Measurements from ENCODE around the gene ZNF888. TPM values are rescaled to one million over a fixed set of nuclear protein-coding genes. Genes with fewer than 3 reads are reported as not detected.
"Not testable (repeated sequence)": the region's sequence is repeated elsewhere in the genome, so short reads cannot be mapped to it uniquely, and the experiment has no call there.

The ZNF888 gene
- total RNA-seq, 6 donors from 2014 or later = 3.2 to 13.6 (median 6.9) TPM

DNA sequence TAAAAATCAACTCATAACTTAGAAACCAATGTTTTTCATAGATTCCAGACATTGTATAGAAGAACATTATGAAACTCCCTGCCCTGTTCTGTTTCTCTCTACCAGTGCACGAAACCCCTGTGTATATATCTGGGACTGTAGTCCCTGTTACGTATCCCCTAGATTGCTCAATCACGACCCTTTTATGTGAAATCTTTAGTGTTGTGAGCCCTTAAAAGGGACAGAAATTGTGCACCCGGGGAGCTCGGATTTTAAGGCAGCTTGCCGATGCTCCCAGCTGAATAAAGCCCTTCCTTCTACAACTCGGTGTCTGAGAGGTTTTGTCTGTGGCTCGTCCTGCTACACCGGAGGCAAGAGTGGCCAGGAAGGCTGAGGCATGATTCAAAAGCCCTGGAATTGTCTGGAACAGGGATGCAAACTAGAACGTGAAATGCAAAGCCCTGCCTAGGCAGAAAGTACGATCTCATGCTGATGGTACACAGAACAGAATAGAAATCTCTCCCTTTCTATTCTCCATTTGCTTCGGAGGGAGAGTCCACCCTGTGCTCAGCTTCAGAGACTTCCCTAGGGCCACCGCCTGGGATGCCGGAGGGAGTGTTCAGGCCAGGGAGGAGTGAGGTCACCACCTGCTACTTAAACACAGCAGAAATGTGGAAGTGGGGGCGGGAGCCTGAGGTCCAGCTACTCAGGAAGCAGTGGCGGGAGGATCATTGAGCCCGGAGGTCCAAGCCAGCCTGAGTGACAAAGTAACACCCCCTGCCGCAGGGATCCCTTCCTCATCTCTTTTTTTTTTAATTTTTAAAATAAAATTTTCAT is 758 bp upstream of the ZNF888 start:
- Histone ChIP-seq H3K4me3 (peak overlapping the region in 3 of 4 donors; percentile 58 to 74 (median 63)), H3K36me3 (peaks cover 0 to 19% (median 7%) of the 10 kb centered on the region in 4 donors), H3K27me3 (no peaks in the 10 kb centered on the region), H3K27ac (peak overlapping the region; percentile 84 to 88 (median 86)), H3K9me3 (no peaks in the 10 kb centered on the region), H3K4me1 (peaks cover 9 to 17% (median 13%) of the 10 kb centered on the region in 4 donors)
- DNase-seq = peak in 1 of 2 donors; percentile 90
- WGBS, 2 donors = 25 to 26% methylated on average over 14 to 18 of the region's 18 CpGs
- TF ChIP-seq POLR2AphosphoS5 (IDR thresholded peaks at IDR 0.05) = peak in 1 of 2 donors; percentile 7
- no peak for TF ChIP-seq EP300 (IDR thresholded peaks at IDR 0.05)
- peak in 1 of 4 donors; percentile 14 for TF ChIP-seq POLR2A (IDR thresholded peaks at IDR 0.05)
- ATAC-seq (ENCODE audit: low FRiP score in 2 of 2) = peak; percentile 77 to 86

GRCh38 chr19:52917531-52917930 is 5.7 kb downstream of the ZNF888 start:
- no peaks in the 10 kb centered on the region for H3K9me3 ChIP-seq
- WGBS, 2 donors = 92 to 98% methylated on average over 5 of the region's 5 CpGs
- ATAC-seq (ENCODE audit: low FRiP score in 2 of 2) = no peak
- H3K27ac ChIP-seq = no peak overlapping the region
- TF ChIP-seq, protein P1, sequence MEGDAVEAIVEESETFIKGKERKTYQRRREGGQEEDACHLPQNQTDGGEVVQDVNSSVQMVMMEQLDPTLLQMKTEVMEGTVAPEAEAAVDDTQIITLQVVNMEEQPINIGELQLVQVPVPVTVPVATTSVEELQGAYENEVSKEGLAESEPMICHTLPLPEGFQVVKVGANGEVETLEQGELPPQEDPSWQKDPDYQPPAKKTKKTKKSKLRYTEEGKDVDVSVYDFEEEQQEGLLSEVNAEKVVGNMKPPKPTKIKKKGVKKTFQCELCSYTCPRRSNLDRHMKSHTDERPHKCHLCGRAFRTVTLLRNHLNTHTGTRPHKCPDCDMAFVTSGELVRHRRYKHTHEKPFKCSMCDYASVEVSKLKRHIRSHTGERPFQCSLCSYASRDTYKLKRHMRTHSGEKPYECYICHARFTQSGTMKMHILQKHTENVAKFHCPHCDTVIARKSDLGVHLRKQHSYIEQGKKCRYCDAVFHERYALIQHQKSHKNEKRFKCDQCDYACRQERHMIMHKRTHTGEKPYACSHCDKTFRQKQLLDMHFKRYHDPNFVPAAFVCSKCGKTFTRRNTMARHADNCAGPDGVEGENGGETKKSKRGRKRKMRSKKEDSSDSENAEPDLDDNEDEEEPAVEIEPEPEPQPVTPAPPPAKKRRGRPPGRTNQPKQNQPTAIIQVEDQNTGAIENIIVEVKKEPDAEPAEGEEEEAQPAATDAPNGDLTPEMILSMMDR (IDR thresholded peaks at IDR 0.05) = no peak
- TF ChIP-seq POLR2AphosphoS5 (IDR thresholded peaks at IDR 0.05) = no peak
- no peak for TF ChIP-seq POLR2A (IDR thresholded peaks at IDR 0.05)
- TF ChIP-seq EP300 (IDR thresholded peaks at IDR 0.05) = no peak
- H3K27me3 ChIP-seq = no peaks in the 10 kb centered on the region
- peaks cover under 1 to 5% (median 3%) of the 10 kb centered on the region in 4 donors for H3K4me1 ChIP-seq
- H3K4me3 ChIP-seq = no peak overlapping the region
- H3K36me3 ChIP-seq = peaks cover 0 to 44% (median 18%) of the 10 kb centered on the region in 4 donors
- no peak for DNase-seq

- Histone ChIP-seq H3K9me3 (peaks cover 0 to 15% (median 5%) of the 10 kb centered on the region in 4 donors), H3K27ac (no peak overlapping the region), H3K4me3 (no peak overlapping the region), H3K27me3 (no peaks in the 10 kb centered on the region), H3K4me1 (no peaks in the 10 kb centered on the region), H3K36me3 (peaks cover 12 to 66% (median 30%) of the 10 kb centered on the region in 4 donors)
- TF ChIP-seq POLR2A (IDR thresholded peaks at IDR 0.05) (no peak), POLR2AphosphoS5 (IDR thresholded peaks at IDR 0.05) (no peak), EP300 (IDR thresholded peaks at IDR 0.05) (no peak)
- TF ChIP-seq, protein P1 (IDR thresholded peaks at IDR 0.05) = no peak
- no peak for DNase-seq
- WGBS, 2 donors = 100% methylated on average over 1 of the region's 1 CpG
- ATAC-seq (ENCODE audit: low FRiP score in 2 of 2) = no peak
Measured at GRCh38 chr19:52910648-52911047, 12.6 kb downstream of the ZNF888 start.

GRCh38 chr19:52904052-52904780 is 19.0 kb downstream of the ZNF888 start:
- not testable (repeated sequence) for H3K27ac ChIP-seq; H3K4me1 ChIP-seq; DNase-seq; H3K27me3 ChIP-seq; H3K4me3 ChIP-seq; ATAC-seq (ENCODE audit: low FRiP score in 2 of 2)
- H3K36me3 ChIP-seq = peaks cover 7 to 31% (median 15%) of the 10 kb centered on the region in 4 donors
- H3K9me3 ChIP-seq = peaks cover 0 to 19% (median 8%) of the 10 kb centered on the region in 4 donors
- 80 to 84% methylated on average over 13 to 16 of the region's 16 CpGs for WGBS, 2 donors

GRCh38 chr19:52901842-52902241 is 21.4 kb downstream of the ZNF888 start:
- Histone ChIP-seq H3K27me3 (no peaks in the 10 kb centered on the region), H3K4me1 (peaks cover 2 to 8% (median 5%) of the 10 kb centered on the region in 4 donors), H3K4me3 (no peak overlapping the region), H3K36me3 (peaks cover 3 to 10% (median 6%) of the 10 kb centered on the region in 4 donors), H3K9me3 (peaks cover 0 to 13% (median 6%) of the 10 kb centered on the region in 4 donors), H3K27ac (no peak overlapping the region)
- ATAC-seq (ENCODE audit: low FRiP score in 2 of 2) (no peak), DNase-seq (no peak)
- TF ChIP-seq EP300 (IDR thresholded peaks at IDR 0.05) (no peak), POLR2AphosphoS5 (IDR thresholded peaks at IDR 0.05) (no peak), POLR2A (IDR thresholded peaks at IDR 0.05) (no peak)
- TF ChIP-seq, protein P1 (IDR thresholded peaks at IDR 0.05) = no peak
- 80 to 87% methylated on average over 3 of the region's 3 CpGs for WGBS, 2 donors

DNA sequence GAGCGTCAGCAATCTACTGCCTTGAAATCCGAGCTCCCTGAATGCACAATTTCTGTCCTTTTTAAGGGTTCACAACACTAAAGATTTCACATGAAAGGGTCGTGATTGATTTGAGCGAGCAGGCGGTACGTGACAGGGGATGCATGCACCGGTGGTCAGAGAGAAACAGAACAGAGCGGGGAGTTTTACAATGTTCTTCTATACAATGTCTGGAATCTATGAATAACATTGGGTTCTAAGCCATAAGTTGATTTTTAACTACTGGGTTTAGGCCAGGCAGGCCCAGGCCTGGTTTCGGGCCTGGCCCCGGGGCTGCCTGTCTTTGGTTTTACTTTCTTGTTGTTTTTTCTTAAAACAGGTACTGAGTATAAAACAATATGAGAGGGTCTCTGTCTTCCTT is 24.6 kb downstream of the ZNF888 start:
- H3K36me3 ChIP-seq; H3K27me3 ChIP-seq; H3K9me3 ChIP-seq; DNase-seq; H3K4me3 ChIP-seq; ATAC-seq (ENCODE audit: low FRiP score in 2 of 2): not testable (repeated sequence)
- Histone ChIP-seq H3K4me1 (peaks cover 12 to 17% (median 15%) of the 10 kb centered on the region in 4 donors), H3K27ac (peak overlapping the region in 1 of 4 donors; percentile 83)
- WGBS, 2 donors = 94 to 96% methylated on average over 10 of the region's 10 CpGs
